Activated T-helper 9 cell treated with anti-CD3 and anti-CD28 coated beads, Interleukin-2, amount 50 U/mL, for 16 hours (primary cell): Measurements from ENCODE around the gene OXNAD1.

ENCODE experiments used
- DNase-seq: peaks from one replicate; pipeline ENCODE4 v3.0.0-alpha.2; 2020; ENCODE audit warnings: low read depth

OXNAD1 gene

GRCh38 chr3:16279010-16279801 is 14.2 kb downstream of the OXNAD1 start:
- no peak for DNase-seq

GRCh38 chr3:16280671-16281070 is 15.7 kb downstream of the OXNAD1 start:
- DNase-seq: no peak

GRCh38 chr3:16284633-16285032 is 19.6 kb downstream of the OXNAD1 start:
- no peak for DNase-seq

GRCh38 chr3:16286161-16286560 is 21.1 kb downstream of the OXNAD1 start:
- peak; percentile 45 for DNase-seq

- no peak for DNase-seq
Measured at GRCh38 chr3:16286751-16287543, 21.9 kb downstream of the OXNAD1 start.

GRCh38 chr3:16288664-16289063 is 23.7 kb downstream of the OXNAD1 start:
- no peak for DNase-seq

GRCh38 chr3:16289144-16289889 is 24.3 kb downstream of the OXNAD1 start:
- DNase-seq: no peak

GRCh38 chr3:16290007-16290826 is 25.2 kb downstream of the OXNAD1 start:
- DNase-seq: no peak

- DNase-seq: no peak
Measured at GRCh38 chr3:16290827-16291196, 25.8 kb downstream of the OXNAD1 start.

GRCh38 chr3:16294844-16295243 is 29.8 kb downstream of the OXNAD1 start:
- DNase-seq: no peak

- no peak for DNase-seq
Measured at GRCh38 chr3:16295298-16295890, 30.4 kb downstream of the OXNAD1 start.

- no peak for DNase-seq
Measured at GRCh38 chr3:16297997-16298885, 33.2 kb downstream of the OXNAD1 start.

- no peak for DNase-seq
Measured at GRCh38 chr3:16298891-16299290, 33.9 kb downstream of the OXNAD1 start.

GRCh38 chr3:16299746-16300145 is 34.7 kb downstream of the OXNAD1 start:
- no peak for DNase-seq

- DNase-seq: no peak
Measured at GRCh38 chr3:16300307-16300706, 35.3 kb downstream of the OXNAD1 start.

GRCh38 chr3:16300881-16301359 is 35.9 kb downstream of the OXNAD1 start:
- no peak for DNase-seq

- DNase-seq: no peak
Measured at GRCh38 chr3:16301507-16301906, 36.5 kb downstream of the OXNAD1 start.

GRCh38 chr3:16302082-16302631 is 37.1 kb downstream of the OXNAD1 start:
- DNase-seq: no peak

GRCh38 chr3:16303037-16303575 is 38.1 kb downstream of the OXNAD1 start:
- no peak for DNase-seq
